K562 (cell line): ENCODE measurements around the gene ACTG2. TPM values are rescaled to one million over a fixed set of nuclear protein-coding genes. Genes with fewer than 3 reads are reported as not detected.
A peak's percentile ranks its signal among the peaks of the same experiment; 100 is the strongest.

ENCODE experiments used
- BRD4 ChIP-seq: fragments of 200-600 bp; sonication (generic); IDR thresholded peaks from 2 replicates; pipeline ENCODE4 v1.6.1; 2017; ENCODE audit warnings: inconsistent platforms
- GTF2A2 ChIP-seq: IDR thresholded peaks from 2 replicates; pipeline ENCODE4 v1.6.1; 2016; ENCODE audit warnings: mild to moderate bottlenecking, missing genetic modification characterization, missing compliant biosample characterization
- MAFK ChIP-seq: IDR thresholded peaks from 2 replicates; pipeline ENCODE4 v1.6.1; 2011; ENCODE audit warnings: low read length, improper control_type of control experiment
- PCBP1 ChIP-seq: fragments of 200-400 bp; formaldehyde crosslinking; IDR thresholded peaks from 2 replicates; pipeline ENCODE4 v1.6.1; 2018; ENCODE audit warnings: mild to moderate bottlenecking, low read depth, low read length; ENCODE audit not compliant: poor library complexity, severe bottlenecking
- SRSF3 ChIP-seq: fragments of 200-400 bp; formaldehyde crosslinking; IDR thresholded peaks from 2 replicates; pipeline ENCODE4 v1.6.1; 2016; ENCODE audit warnings: mild to moderate bottlenecking, low read length, moderate library complexity; ENCODE audit not compliant: insufficient read depth
- ZNF589 ChIP-seq: fragments of 200-800 bp; sonication (Bioruptor generic); IDR thresholded peaks from 2 replicates; pipeline ENCODE4 v1.6.1; 2016; ENCODE audit warnings: low read depth, missing genetic modification characterization, missing compliant biosample characterization
- ZNF668 ChIP-seq: fragments of 250-450 bp; sonication (Bioruptor Pico); IDR thresholded peaks from 2 replicates; pipeline ENCODE4 v1.8.0; 2022; ENCODE audit warnings: mild to moderate bottlenecking, inconsistent platforms
- polyA plus RNA-seq, 8 experiments: library from polyadenylated mRNA; depleted of rRNA in 4 of 8; stranded (reverse) in 5 of 8; unstranded in 3 of 8; fragments of >200 nt; fragmentation: Nextera tagmentation in 2 of 8; fragmentation: Illumina TruSeq in 1 of 8; extraction: Ambion mirVana in 2 of 8; extraction: Trizol in 1 of 8; gene quantifications; 2 replicates each; pipeline versions ENCODE4 v1.2.1 to v1.2.3, GENCODE V29; 2011 to 2014; ENCODE audit warnings: inconsistent platforms in 1 of 8, missing spikeins in 1 of 8
- total RNA-seq, 7 experiments: library from RNA; depleted of rRNA in 6 of 7; stranded (reverse); fragments of >200 nt in 6 of 7; fragmentation: Illumina TruSeq in 2 of 7; extraction: Trizol in 2 of 7; gene quantifications; 2 replicates each; pipeline versions ENCODE4 v1.2.1 to v1.2.3, GENCODE V29; 2011 to 2021; ENCODE audit warnings: low replicate concordance in 1 of 7
- TF ChIP-seq, protein P1 (sequence below): fragments of 200-400 bp; formaldehyde crosslinking; IDR thresholded peaks from 2 replicates; pipeline ENCODE4 v1.6.1; 2017; ENCODE audit warnings: mild to moderate bottlenecking, low read depth, low read length, moderate library complexity
- TF ChIP-seq, protein P2 (sequence below), 2 experiments: fragments of 450-650 bp; formaldehyde crosslinking in 1 of 2; IDR thresholded peaks; 2 replicates each; pipeline versions ENCODE4 v1.4.0 to v1.6.1; 2014 to 2020; ENCODE audit warnings: mild to moderate bottlenecking in 2 of 2, borderline replicate concordance in 1 of 2, low read depth in 1 of 2
- TF ChIP-seq, protein P3 (sequence below): fragments of 450-650 bp; formaldehyde crosslinking; IDR thresholded peaks from 2 replicates; pipeline ENCODE4 v1.4.0; 2020; ENCODE audit warnings: mild to moderate bottlenecking, moderate library complexity
- TF ChIP-seq, protein P4 (sequence below): IDR thresholded peaks from 2 replicates; pipeline ENCODE4 v1.6.1; 2011; ENCODE audit warnings: borderline replicate concordance, low read depth, mild to moderate bottlenecking, moderate library complexity, low read length; ENCODE audit not compliant: insufficient read depth, poor library complexity, severe bottlenecking

ACTG2 gene
- total and polyA plus RNA-seq, 9 of the 15 experiments (the other 6 are each of a cell fraction or from before 2014, with no cell fraction given): 0.06 to 0.60 TPM; not detected in 7

DNA sequence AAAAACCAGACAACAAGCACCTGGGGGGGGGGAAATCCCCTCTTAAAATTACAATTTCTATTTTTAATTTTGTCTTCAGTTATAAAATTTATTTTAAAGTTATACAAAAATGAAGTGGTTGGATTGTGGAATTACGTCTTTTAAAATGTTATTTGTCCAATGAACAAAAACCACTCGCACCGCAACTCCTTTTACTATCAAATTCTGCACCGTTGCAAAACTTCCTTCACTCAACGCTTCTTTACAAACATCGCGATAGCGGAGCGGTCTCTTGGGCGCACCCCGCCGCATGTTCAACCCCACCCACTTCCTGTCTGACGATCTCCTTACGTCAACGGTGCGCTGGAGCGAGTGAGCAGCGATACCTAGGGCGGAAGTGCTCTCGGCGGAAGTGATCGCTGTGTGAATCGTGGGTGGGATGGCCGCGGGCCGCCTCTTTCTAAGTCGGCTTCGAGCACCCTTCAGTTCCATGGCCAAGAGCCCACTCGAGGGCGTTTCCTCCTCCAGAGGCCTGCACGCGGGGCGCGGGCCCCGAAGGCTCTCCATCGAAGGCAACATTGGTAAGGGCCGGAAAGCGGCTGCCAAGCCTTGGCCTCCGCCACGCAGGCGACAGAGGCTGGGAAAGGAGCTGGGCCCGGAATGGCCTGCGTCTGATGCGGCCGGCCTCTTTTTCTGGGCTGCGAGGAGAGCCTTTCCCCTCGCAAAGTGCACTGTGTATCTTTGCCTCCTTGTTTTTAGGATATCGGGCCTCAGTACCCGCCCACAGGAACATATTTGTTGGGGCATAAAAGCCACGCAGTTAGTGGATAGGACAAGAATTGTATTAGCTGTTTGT is 33.9 kb downstream of the ACTG2 start, which contains the start of gene DGUOK (continued):
- TF ChIP-seq MAFK (peak; percentile 34), ZNF589 (0 out of 2 replicates have a peak, but pooled peaks have one; percentile 25), ZNF668 (CRISPR knock-in tag) (no peak), GTF2A2 (tag) (0 out of 2 replicates have a peak, but pooled peaks have one; percentile 24), PCBP1 (no peak), BRD4 (peak; percentile 96), SRSF3 (no peak)
- TF ChIP-seq, protein P1, sequence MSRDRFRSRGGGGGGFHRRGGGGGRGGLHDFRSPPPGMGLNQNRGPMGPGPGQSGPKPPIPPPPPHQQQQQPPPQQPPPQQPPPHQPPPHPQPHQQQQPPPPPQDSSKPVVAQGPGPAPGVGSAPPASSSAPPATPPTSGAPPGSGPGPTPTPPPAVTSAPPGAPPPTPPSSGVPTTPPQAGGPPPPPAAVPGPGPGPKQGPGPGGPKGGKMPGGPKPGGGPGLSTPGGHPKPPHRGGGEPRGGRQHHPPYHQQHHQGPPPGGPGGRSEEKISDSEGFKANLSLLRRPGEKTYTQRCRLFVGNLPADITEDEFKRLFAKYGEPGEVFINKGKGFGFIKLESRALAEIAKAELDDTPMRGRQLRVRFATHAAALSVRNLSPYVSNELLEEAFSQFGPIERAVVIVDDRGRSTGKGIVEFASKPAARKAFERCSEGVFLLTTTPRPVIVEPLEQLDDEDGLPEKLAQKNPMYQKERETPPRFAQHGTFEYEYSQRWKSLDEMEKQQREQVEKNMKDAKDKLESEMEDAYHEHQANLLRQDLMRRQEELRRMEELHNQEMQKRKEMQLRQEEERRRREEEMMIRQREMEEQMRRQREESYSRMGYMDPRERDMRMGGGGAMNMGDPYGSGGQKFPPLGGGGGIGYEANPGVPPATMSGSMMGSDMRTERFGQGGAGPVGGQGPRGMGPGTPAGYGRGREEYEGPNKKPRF: no peak
- TF ChIP-seq, protein P2, sequence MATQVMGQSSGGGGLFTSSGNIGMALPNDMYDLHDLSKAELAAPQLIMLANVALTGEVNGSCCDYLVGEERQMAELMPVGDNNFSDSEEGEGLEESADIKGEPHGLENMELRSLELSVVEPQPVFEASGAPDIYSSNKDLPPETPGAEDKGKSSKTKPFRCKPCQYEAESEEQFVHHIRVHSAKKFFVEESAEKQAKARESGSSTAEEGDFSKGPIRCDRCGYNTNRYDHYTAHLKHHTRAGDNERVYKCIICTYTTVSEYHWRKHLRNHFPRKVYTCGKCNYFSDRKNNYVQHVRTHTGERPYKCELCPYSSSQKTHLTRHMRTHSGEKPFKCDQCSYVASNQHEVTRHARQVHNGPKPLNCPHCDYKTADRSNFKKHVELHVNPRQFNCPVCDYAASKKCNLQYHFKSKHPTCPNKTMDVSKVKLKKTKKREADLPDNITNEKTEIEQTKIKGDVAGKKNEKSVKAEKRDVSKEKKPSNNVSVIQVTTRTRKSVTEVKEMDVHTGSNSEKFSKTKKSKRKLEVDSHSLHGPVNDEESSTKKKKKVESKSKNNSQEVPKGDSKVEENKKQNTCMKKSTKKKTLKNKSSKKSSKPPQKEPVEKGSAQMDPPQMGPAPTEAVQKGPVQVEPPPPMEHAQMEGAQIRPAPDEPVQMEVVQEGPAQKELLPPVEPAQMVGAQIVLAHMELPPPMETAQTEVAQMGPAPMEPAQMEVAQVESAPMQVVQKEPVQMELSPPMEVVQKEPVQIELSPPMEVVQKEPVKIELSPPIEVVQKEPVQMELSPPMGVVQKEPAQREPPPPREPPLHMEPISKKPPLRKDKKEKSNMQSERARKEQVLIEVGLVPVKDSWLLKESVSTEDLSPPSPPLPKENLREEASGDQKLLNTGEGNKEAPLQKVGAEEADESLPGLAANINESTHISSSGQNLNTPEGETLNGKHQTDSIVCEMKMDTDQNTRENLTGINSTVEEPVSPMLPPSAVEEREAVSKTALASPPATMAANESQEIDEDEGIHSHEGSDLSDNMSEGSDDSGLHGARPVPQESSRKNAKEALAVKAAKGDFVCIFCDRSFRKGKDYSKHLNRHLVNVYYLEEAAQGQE (IDR thresholded peaks at IDR 0.05; ENCODE audit: borderline replicate concordance): no peak
- TF ChIP-seq, protein P2 (CRISPR knock-in tag; IDR thresholded peaks at IDR 0.05; ENCODE audit: low read depth): no peak; the same call in 1 of the 2 replicates
- TF ChIP-seq, protein P3, sequence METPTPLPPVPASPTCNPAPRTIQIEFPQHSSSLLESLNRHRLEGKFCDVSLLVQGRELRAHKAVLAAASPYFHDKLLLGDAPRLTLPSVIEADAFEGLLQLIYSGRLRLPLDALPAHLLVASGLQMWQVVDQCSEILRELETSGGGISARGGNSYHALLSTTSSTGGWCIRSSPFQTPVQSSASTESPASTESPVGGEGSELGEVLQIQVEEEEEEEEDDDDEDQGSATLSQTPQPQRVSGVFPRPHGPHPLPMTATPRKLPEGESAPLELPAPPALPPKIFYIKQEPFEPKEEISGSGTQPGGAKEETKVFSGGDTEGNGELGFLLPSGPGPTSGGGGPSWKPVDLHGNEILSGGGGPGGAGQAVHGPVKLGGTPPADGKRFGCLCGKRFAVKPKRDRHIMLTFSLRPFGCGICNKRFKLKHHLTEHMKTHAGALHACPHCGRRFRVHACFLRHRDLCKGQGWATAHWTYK: no peak
- TF ChIP-seq, protein P4, sequence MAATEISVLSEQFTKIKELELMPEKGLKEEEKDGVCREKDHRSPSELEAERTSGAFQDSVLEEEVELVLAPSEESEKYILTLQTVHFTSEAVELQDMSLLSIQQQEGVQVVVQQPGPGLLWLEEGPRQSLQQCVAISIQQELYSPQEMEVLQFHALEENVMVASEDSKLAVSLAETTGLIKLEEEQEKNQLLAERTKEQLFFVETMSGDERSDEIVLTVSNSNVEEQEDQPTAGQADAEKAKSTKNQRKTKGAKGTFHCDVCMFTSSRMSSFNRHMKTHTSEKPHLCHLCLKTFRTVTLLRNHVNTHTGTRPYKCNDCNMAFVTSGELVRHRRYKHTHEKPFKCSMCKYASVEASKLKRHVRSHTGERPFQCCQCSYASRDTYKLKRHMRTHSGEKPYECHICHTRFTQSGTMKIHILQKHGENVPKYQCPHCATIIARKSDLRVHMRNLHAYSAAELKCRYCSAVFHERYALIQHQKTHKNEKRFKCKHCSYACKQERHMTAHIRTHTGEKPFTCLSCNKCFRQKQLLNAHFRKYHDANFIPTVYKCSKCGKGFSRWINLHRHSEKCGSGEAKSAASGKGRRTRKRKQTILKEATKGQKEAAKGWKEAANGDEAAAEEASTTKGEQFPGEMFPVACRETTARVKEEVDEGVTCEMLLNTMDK: no peak
